ENCODE data around the gene ABCG1. TPM values are rescaled to one million over a fixed set of nuclear protein-coding genes. Genes with fewer than 3 reads are reported as not detected.

ABCG1 gene
- total RNA-seq, 1 donor from 2014 or later, result 11.4 TPM

DNA sequence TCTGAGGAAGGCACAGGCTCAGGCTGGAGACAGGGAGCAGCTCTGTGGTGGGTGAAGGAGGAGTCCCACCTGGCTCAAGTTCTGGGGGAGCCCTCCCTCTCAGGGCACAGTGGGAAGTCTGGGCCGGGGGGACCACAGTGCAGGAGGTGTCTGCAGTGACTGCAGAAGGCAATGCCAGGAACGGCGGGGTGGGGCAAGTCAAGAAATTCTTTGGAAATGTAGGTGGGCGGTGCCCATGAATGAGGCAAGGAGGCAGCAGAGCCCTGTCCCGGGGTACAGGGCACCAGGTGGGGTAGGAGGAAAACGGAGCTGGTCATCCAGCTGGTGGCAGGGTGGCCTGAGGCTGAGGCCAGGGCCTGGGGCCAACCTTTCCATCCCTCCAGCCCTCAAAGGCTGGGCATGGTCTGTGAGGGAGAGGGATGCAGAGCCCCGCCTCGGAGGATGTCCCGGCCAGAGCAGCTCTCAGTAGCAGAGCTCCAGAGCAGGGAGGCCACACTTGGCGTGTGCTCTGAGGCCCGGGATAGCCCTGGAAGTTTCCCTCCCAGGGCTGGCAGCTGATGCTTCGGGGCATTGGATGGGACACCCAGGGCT, 91.6 kb downstream of the ABCG1 start:
- no peak overlapping the region for H3K4me3 Mint-ChIP-seq

DNA sequence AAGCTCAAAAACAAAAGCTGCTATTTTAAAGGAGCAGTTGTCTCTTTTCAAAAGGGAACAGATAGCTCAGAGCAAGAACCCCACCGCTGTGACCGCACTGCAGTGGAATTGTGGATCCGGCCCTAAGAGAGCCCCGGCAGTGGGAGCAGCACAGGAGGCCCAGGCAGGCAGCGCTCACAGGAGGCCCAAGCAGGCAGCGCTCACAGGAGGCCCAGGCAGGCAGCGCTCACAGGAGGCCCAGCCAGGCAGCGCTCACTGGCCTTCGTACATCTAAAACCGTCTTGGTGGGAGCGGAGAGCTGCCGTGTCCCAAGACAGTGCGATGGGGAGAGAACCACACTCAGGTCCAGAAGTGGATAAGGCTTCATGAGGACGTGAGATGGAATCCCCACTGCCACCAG, 92.2 kb downstream of the ABCG1 start:
- Mint-ChIP-seq H3K4me3 (no peak overlapping the region), H3K36me3 (ENCODE audit: low read depth) (no peaks in the 10 kb centered on the region), H3K9me3 (no peaks in the 10 kb centered on the region), H3K4me1 (peaks cover 4% of the 10 kb centered on the region), H3K27me3 (peaks cover 10% of the 10 kb centered on the region), H3K27ac (no peak overlapping the region)
- intact Hi-C loops (cut with micrococcal nuclease), result no loop called here
- no peak for DNase-seq

More for the DNA sequence above, 91.6 kb downstream of the ABCG1 start:
- intact Hi-C loops (cut with micrococcal nuclease), result no loop called here
- no peak for DNase-seq
- Mint-ChIP-seq H3K4me1 (peaks cover 4% of the 10 kb centered on the region), H3K36me3 (ENCODE audit: low read depth) (no peaks in the 10 kb centered on the region), H3K27me3 (peaks cover 10% of the 10 kb centered on the region), H3K27ac (no peak overlapping the region), H3K9me3 (no peaks in the 10 kb centered on the region)

DNA sequence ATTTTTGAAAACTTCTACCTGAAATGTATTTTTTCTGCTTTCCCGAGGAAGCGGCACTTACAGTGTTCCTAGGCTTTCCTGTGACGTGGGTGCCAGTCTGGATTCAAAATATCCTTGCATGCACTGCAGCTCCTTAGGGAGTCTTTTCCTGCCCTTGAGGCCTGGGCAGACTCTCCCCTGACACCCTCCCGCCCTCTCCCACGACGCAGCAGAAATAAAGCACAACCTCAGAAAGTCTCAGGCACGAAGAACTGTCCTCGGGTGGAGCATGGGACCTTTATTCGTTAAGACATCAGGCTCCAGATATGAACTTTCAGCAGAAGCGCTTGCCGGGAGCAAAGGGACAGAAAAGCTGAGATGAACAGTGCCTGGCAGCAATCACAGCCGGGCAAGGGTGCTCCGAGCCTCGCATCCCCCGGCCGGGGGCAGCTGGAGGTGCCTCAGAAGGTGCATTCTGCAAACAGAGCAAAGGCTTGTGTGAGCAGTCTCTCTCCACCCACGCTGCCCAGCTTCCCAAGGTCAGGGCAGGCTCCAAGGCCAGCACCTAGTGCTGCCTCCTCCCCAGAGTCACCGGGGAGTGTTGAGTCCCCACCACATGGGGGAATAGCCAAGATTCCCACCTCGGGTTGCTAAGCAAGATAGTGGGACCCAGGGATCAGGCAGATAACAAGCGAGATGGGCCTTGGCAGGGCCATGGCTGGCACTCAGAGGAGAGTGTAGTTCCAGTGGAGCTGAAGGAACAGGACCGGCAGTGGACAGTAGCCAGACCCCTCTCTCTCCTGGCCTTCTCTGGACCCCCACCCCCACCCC, 93.1 kb downstream of the ABCG1 start:
- DNase-seq, result no peak
- peaks cover 4% of the 10 kb centered on the region for H3K4me1 Mint-ChIP-seq
- H3K4me3 Mint-ChIP-seq, result no peak overlapping the region
- no peaks in the 10 kb centered on the region for H3K9me3 Mint-ChIP-seq
- no peak overlapping the region for H3K27ac Mint-ChIP-seq
- H3K36me3 Mint-ChIP-seq (ENCODE audit: low read depth), result no peaks in the 10 kb centered on the region
- peaks cover 8% of the 10 kb centered on the region for H3K27me3 Mint-ChIP-seq
- intact Hi-C loops (cut with micrococcal nuclease), result no loop called here

DNA sequence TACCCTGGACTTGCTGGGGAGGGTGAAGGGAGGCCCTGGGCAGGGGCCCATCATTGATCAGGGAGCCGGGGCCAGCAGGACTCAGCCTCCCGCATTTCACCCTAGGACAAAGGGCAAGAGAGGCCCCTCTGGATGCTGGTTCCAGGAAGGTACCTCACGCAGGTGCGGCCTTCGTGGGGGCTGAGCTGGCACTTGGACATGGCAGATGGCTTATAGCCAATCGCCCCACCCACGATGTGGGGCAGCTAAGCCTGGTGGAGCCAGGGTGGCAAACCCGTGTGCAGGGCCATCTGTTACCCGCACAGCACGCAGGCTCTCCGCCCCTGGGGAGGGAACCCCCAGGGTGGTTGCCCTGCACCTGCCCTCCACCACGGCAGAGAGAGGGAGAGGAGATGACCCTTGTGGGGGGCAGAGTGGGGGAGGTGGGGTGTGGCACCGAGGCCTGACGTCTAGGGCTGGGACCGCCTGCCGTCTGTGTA, 93.7 kb downstream of the ABCG1 start:
- H3K27me3 Mint-ChIP-seq, result peaks cover 6% of the 10 kb centered on the region

DNA sequence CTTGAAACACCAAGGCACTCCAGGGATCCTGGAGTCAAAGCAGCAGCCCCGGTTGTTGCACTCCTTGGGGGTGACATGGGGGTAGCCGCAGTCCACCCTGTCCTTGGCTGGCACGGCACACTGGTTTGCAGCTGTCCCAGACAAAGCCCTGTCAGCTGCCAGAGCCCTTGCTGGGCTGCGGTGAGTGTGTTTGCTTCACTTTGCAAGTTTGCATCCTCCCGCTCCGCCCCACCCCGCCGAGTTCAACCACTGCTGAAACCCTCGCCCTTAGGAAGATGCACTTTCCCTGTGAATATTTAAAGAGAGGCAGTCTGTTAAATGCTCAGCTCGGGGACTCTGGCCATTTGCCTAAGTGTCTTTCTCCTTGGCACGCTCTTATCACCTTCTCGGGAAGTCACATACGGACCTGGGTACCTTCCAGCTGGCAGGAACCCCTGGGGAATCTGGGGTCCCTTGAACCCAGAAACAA, 94.6 kb downstream of the ABCG1 start:
- peaks cover 4% of the 10 kb centered on the region for H3K4me1 Mint-ChIP-seq
- intact Hi-C loops (cut with micrococcal nuclease), result no loop called here
- no peaks in the 10 kb centered on the region for H3K36me3 Mint-ChIP-seq (ENCODE audit: low read depth)
- H3K9me3 Mint-ChIP-seq, result no peaks in the 10 kb centered on the region
- DNase-seq, result no peak
- H3K27ac Mint-ChIP-seq, result no peak overlapping the region
- no peak overlapping the region for H3K4me3 Mint-ChIP-seq
- H3K27me3 Mint-ChIP-seq, result peaks cover 5% of the 10 kb centered on the region

More for the DNA sequence above, 93.7 kb downstream of the ABCG1 start:
- Mint-ChIP-seq H3K4me1 (peaks cover 4% of the 10 kb centered on the region), H3K4me3 (no peak overlapping the region), H3K36me3 (ENCODE audit: low read depth) (no peaks in the 10 kb centered on the region), H3K27ac (no peak overlapping the region), H3K9me3 (no peaks in the 10 kb centered on the region)
- DNase-seq, result no peak
- intact Hi-C loops (cut with micrococcal nuclease), result no loop called here

DNA sequence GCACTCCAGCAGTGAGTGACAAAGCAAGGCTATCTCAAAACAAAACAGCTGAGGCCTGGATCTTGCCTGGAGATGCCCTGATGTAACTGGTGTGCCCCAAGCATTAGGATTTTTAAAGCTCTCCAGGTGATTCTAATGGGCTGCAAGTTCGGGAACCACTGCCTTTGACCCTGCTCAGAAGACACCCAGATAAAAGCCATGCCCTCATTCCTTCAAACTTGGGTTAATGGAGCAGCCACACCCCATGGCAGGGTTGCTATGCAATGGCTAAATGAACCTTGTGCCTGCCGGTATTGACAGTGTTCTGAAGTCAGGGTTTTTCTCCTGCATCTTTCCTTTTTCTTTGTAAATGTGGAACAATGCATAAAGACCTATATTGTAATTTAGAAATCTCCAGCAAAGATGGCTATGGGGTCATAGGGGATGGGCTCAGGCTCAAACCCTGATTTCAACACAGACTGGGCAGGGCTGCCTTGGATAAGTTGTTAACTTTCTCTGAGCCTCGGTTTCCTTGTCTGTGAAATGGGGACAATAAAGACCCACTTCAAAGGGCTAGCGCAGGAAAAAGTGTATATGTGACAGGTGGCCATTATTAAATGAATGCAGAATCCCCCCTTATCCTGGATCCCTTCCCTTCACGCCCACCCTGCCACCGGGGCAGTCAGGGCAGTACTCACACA, 95.8 kb downstream of the ABCG1 start:
- H3K9me3 Mint-ChIP-seq, result no peaks in the 10 kb centered on the region
- no peak overlapping the region for H3K4me3 Mint-ChIP-seq
- DNase-seq, result no peak
- H3K36me3 Mint-ChIP-seq (ENCODE audit: low read depth), result no peaks in the 10 kb centered on the region
- H3K27me3 Mint-ChIP-seq, result peaks cover 5% of the 10 kb centered on the region
- H3K4me1 Mint-ChIP-seq, result peaks cover 3% of the 10 kb centered on the region
- no peak overlapping the region for H3K27ac Mint-ChIP-seq
- intact Hi-C loops (cut with micrococcal nuclease), result no loop called here

DNA sequence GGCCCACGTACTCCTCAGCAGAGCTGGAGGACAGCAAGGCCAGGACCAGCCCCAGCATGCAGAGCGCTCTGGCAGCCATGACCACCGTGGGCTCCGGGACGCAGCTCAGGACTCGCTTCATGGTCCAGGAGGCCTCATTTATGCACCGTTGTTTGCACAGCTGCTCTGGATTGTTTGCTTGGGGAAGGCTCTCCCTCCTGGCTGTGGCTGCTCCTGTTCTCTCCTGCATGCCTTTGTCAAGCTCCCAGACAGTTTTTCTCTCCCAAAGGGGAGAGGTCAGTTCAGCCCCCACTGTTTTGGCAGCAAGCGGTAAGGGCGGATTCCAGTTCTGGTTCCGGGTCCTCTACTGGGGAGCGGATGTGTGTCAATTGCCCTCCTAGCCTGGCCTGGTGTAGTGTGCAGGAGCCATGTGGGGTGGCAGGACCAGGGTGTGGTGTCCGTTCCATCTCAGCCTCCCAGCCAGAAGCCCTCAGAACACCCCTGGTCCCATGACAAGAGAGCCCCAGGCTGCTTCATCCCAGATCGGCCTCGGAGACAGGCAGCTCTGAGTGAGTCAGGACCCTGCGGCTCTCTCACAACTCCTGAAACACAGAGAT, 96.5 kb downstream of the ABCG1 start, which contains the start of gene TFF3:
TSS of gene TFF3 (minus strand) at position 114 of the 596 bp plus-strand sequence. CDS start at position 79, 35 bp downstream.
- intact Hi-C loops (cut with micrococcal nuclease), result no loop called here
- no peak within 1 kb of the TSS for H3K4me3 Mint-ChIP-seq
- H3K9me3 Mint-ChIP-seq, result no peaks in the 10 kb centered on the region

DNA sequence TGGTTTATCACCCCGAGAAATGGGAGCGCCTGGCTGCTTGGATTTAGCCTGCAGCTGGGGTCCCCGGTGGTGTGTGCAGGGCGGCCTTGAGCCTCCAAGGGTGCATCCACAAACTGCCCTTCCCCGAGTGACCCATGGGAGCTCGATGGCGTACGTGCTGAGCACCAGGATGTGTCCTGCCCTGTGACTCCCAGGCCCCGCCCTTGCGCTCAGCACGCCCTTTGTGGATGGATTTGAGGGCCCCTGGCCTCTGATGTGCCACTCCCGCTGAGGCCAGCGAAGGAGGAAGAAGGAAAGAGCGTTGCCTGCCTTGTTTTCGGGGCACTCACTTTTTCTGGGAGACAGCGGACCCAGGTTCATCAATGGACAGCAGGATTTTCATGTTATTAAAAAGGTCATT, 98.0 kb downstream of the ABCG1 start:
- Mint-ChIP-seq H3K9me3 (no peaks in the 10 kb centered on the region), H3K27ac (no peak overlapping the region), H3K36me3 (ENCODE audit: low read depth) (no peaks in the 10 kb centered on the region), H3K4me1 (peaks cover 2% of the 10 kb centered on the region), H3K27me3 (peaks cover 2% of the 10 kb centered on the region), H3K4me3 (no peak overlapping the region)
- intact Hi-C loops (cut with micrococcal nuclease), result no loop called here
- DNase-seq, result no peak

More for the DNA sequence above, 96.5 kb downstream of the ABCG1 start, which contains the start of gene TFF3:
- Mint-ChIP-seq H3K27me3 (peaks cover 3% of the 10 kb centered on the region), H3K27ac (no peak within 1 kb of the TSS), H3K4me1 (peaks cover 2% of the 10 kb centered on the region), H3K36me3 (ENCODE audit: low read depth) (no peaks in the 10 kb centered on the region)
- no peak for DNase-seq

DNA sequence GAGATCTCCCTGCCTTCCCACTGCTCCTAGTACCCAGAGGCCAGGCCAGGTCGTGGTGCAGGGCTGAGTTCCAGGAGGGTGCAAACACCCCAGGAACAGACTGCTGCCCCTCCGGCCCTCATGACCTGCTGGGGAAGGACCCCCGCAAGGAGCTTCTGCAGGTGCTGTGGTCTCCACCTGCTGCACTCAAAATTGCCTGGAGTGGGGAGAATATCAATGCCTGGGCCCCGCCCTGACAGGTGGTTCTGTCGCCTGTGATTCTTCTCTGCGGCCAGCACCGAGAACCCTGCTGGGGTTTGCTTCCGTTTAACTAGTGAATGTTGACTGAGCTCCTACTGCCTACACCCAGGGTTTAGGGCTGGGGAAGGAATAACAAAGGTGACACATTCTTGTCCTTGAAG, 98.4 kb downstream of the ABCG1 start:
- Mint-ChIP-seq H3K4me3 (no peak overlapping the region), H3K27me3 (peaks cover 3% of the 10 kb centered on the region)

DNA sequence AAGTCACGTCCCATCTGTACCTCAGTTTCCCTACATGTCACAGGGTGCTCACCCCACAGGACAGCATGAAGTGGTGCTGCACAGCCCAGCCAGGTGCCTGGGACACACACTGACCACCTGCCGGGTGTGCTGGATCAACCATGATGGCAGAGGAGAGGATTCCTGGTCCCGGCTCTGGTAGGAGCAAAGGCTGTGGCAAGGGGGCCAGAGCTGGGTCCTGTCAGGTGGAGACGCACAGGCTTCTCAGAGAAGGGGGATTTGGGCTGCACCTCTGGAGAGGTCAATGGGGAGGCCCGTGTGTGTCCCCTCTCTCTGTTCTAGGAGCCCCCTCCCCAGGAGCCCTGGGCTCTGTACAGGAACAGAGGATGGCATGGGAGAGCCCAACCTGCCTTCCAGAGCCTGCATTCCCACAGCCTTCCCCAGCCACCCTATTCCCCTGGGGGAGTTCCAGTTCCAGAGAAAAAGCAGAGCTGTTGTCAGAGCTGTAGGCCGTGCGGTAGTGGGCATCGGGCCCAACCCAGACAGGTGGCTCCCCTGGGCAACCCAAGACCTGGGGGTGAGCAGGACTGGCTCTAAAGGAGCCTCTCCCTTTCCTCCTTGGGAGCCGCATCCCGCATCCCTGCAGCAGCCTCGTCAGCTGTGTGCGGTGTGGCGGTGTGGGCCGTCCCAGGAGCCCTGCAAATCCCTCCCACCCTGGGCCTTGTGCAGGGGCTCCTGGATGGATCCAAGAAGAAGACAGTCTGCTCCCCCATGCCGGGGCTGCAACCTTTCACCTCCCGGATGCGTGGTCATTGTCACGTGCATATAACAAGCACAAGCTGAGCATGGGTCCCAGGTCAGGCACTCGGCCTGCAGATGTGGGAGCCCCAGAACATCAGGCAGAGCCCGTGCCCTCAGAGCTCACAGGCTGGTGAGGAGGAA, 99.1 kb downstream of the ABCG1 start:
- Mint-ChIP-seq H3K4me1 (peaks cover 2% of the 10 kb centered on the region), H3K9me3 (no peaks in the 10 kb centered on the region), H3K36me3 (ENCODE audit: low read depth) (no peaks in the 10 kb centered on the region), H3K4me3 (no peak overlapping the region), H3K27me3 (peaks cover 7% of the 10 kb centered on the region), H3K27ac (no peak overlapping the region)
- DNase-seq, result no peak
- intact Hi-C loops (cut with micrococcal nuclease), result no loop called here

More for the DNA sequence above, 98.4 kb downstream of the ABCG1 start:
- intact Hi-C loops (cut with micrococcal nuclease), result no loop called here
- H3K9me3 Mint-ChIP-seq, result no peaks in the 10 kb centered on the region
- no peaks in the 10 kb centered on the region for H3K36me3 Mint-ChIP-seq (ENCODE audit: low read depth)
- DNase-seq, result no peak
- H3K27ac Mint-ChIP-seq, result no peak overlapping the region
- H3K4me1 Mint-ChIP-seq, result peaks cover 2% of the 10 kb centered on the region

DNA sequence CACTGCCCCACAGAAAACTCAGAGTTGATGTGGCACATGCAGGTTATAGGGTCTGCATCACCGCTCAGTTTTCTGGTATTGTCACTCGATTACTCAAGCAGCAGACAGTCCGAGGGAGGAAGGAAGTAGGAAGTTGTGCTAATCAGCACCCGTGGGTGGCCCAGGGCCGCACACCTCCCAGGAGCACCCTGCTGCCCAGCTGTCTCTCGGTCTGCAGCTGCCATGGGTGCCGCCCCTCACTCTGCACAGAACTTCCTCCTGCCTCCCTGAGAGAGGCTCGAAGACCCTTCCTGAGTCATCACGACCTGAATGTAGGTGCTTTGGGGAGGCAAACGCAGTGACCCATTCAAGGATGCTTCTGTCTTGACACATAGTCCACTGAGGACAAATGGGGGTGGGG, 100.4 kb downstream of the ABCG1 start:
- H3K27me3 Mint-ChIP-seq, result peaks cover 15% of the 10 kb centered on the region
- H3K27ac Mint-ChIP-seq, result no peak overlapping the region

DNA sequence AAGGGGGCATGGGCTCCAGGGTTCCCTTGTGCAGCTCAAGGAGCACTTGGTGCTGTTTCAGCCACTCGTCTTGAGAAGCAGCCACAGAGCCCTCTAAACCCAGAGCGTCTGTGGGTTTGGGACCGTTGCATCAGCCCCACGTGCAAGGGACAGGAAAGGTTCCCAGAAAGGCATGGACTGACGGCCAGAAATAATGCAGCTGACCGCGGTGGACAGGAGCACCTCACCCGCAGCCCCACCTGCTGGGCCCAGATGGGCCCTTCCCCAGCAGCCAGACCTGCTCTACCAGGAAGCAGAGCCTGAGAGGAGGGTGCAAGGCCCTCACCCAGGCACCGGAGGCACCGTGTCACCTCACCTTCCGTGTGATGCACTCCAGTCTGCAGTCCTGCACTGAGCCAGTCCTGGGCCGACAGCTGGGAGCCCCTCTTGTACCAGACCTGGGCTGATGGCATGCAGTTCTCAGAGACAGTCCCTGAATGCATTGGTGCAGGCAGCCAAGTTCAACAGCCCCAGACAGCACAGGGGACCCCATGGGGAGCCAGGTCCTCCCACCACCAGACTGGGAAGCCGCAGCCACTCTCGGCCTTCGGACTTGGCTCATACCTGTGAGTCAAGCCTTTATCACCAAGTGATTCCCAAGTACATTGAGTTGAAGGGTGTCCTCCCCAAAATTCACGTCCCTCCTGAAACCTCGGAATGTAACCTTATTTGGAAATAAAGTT, 101.1 kb downstream of the ABCG1 start:
- intact Hi-C loops (cut with micrococcal nuclease), result no loop called here
- H3K4me3 Mint-ChIP-seq, result no peak overlapping the region
- H3K9me3 Mint-ChIP-seq, result no peaks in the 10 kb centered on the region
- DNase-seq, result no peak
- no peaks in the 10 kb centered on the region for H3K36me3 Mint-ChIP-seq (ENCODE audit: low read depth)
- no peak overlapping the region for H3K27ac Mint-ChIP-seq
- H3K4me1 Mint-ChIP-seq, result peaks cover 2% of the 10 kb centered on the region
- H3K27me3 Mint-ChIP-seq, result peaks cover 20% of the 10 kb centered on the region

More for the DNA sequence above, 100.4 kb downstream of the ABCG1 start:
- H3K36me3 Mint-ChIP-seq (ENCODE audit: low read depth), result no peaks in the 10 kb centered on the region
- peaks cover 2% of the 10 kb centered on the region for H3K4me1 Mint-ChIP-seq
- no peak for DNase-seq
- no peaks in the 10 kb centered on the region for H3K9me3 Mint-ChIP-seq
- H3K4me3 Mint-ChIP-seq, result no peak overlapping the region
- intact Hi-C loops (cut with micrococcal nuclease), result no loop called here
